GM12872 (cell line): ENCODE measurements around the gene TXNIP.
A peak's percentile ranks its signal among the peaks of the same experiment; 100 is the strongest.

Source experiments
- CTCF ChIP-seq: IDR thresholded peaks from 3 replicates; pipeline ENCODE4 v1.5.1; 2011; ENCODE audit warnings: low read depth, mild to moderate bottlenecking, low read length, moderate library complexity; ENCODE audit not compliant: insufficient read depth

The TXNIP gene

GRCh38 chr1:145979746-145980456 is 16.5 kb downstream of the TXNIP start:
- no peak for TF ChIP-seq CTCF

GRCh38 chr1:145978854-145979745 is 17.3 kb downstream of the TXNIP start:
- peak; percentile 45; the same call in 2 of the 3 replicates for TF ChIP-seq CTCF

DNA sequence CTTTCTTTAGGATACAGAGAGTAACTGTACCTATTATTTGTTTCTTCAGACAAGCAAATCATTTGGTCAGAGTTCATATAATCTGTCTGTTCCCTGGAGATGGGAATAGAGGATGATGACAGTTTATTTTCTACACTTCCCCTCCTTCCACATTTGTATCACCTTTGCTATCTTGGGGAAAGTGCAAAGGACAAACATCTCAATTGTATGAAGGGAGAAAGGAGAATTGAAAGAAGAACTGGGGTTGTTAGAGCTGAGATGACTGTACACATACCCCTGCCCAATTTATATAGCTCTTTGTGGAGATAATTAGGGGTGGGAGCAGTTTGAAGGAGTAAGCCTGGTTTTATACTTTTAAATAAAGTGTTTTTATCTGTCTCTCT is 17.9 kb downstream of the TXNIP start:
- no peak for TF ChIP-seq CTCF

GRCh38 chr1:145977486-145978470 is 18.6 kb downstream of the TXNIP start:
- peak; percentile 84 for TF ChIP-seq CTCF

DNA sequence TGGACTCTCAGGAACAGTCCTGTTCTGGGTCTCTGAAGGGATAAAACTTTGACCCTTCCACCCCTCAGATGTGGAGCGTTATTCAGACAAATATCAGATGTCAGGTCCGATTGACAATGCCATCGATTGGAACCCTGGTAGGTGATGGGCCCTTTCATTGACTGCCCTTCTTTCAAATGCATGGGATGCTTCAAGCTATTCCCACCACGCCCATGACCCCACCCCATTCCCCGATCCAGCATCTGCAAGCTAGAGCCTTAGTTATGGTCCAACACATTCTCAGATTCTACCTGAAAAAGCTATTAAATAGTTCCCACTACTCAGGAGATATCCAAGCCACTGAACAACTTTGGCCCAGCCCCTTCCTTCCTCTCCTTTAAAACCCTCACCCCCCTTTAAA is 19.4 kb downstream of the TXNIP start:
- TF ChIP-seq CTCF: no peak

DNA sequence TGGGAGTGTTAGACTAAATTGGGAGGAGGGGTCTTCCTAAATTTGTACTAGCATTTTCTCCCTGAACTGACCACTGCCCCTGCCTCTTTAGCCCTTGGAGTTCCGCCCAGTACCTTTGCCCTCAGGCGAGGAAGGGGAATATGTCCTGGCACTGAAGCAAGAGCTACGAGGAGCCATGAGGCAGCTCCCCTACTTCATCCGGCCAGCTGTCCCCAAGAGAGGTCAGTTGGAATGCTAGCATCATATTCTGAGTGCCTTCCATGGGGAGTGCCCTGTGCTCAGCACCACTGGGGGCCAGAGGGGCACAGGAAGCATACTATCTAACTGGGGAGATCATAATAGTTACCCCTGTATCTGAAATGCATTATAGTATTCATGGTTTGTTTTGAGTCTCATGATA is 21.2 kb downstream of the TXNIP start:
- TF ChIP-seq CTCF: no peak

DNA sequence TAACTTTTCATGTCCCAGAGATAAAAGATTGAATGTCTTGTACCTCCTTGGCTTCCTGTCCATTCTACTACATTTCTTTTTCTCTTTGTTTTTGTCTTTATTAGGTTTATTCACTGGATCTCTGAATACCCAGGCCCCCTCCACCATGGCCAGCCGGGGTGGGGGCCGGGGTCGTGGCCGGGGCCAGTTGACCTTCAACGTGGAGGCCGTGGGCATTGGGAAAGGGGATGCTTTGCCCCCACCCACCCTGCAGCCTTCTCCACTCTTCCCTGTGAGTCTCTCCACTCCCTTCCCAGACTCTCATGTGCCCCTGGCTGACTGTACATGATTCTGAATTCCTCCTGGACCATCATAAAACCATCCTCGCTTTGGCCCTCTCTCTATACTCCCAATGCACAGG is 21.7 kb downstream of the TXNIP start:
- no peak for TF ChIP-seq CTCF
